Pancreas (tissue), 10 donors: ENCODE data around the gene PTPRM. TPM values are rescaled to one million over a fixed set of nuclear protein-coding genes. Genes with fewer than 3 reads are reported as not detected.

Source experiments
- ATAC-seq, 4 donors: fragments of 200-7000 bp; cut with Tn5 transposase; one replicate each; pipeline versions ENCODE4 v1.8.0 to v1.9.1; 2020; ENCODE audit warnings: mild to moderate bottlenecking in 4 of 4, moderate library complexity in 4 of 4
- DNase-seq, 6 donors: peaks; one replicate each; pipeline ENCODE4 v3.0.0-alpha.2; 2020
- FAIRE-seq: peaks from 2 replicates; lab custom pipeline; 2012; peaks lifted over from hg19 to GRCh38; lab: Jason Lieb, UNC
- H3K27ac ChIP-seq, 4 donors: fragments of 200-600 bp; sonication (generic); 1 replicate in 3 of 4; 2 replicates in 1 of 4; pipeline versions ENCODE4 v1.5.0 to v1.8.0; 2020
- H3K27me3 ChIP-seq, 4 donors: fragments of 200-600 bp; one replicate each; pipeline ENCODE4 v1.8.0; 2021
- H3K36me3 ChIP-seq, 3 donors: fragments of 200-600 bp; sonication (generic) in 1 of 3; one replicate each; pipeline versions ENCODE4 v1.5.0 to v1.8.0; 2020 to 2021
- H3K4me1 ChIP-seq, 3 donors: fragments of 200-600 bp; one replicate each; pipeline ENCODE4 v1.8.0; 2021
- H3K4me3 ChIP-seq, 4 donors: fragments of 200-600 bp; sonication (generic) in 2 of 4; one replicate each; pipeline versions ENCODE4 v1.5.0 to v1.8.0; 2020 to 2021
- H3K9me3 ChIP-seq, 4 donors: fragments of 200-600 bp; one replicate each; pipeline ENCODE4 v1.8.0; 2021
- WGBS, 2 donors: extraction: QIAGEN DNeasy Blood & Tissue Kit; methylation state at CpG; one replicate each; pipeline ENCODE4 v1.1.7; 2013; 5-methylcytosine and 5-hydroxymethylcytosine counted together
- intact Hi-C, 3 donors: fragments of 100-400 bp; cut with DNase I; formaldehyde crosslinking; loops; one replicate each; pipeline versions ENCODE4 v1.11.1 to v1.14.2; 2022
- polyA plus RNA-seq, 2 donors: library from polyadenylated mRNA; stranded (reverse); fragments of 200-250 nt; gene quantifications; one replicate each; pipeline ENCODE4 v1.2.3, GENCODE V29; 2013
- total RNA-seq, 6 donors: library from RNA; stranded (reverse); fragmentation: NEBNext Ultra II Directional in 4 of 6; extraction: Animal tissue kit (Norgen Biotek cat#: 25700) in 4 of 6; gene quantifications; one replicate each; pipeline versions ENCODE4 v1.2.1 to v1.2.4, GENCODE V29; 2021 to 2023
- TF ChIP-seq, protein P1 (sequence below), 4 donors: fragments of 200-600 bp; sonication (generic) in 3 of 4; IDR thresholded peaks; one replicate each; pipeline versions ENCODE4 v1.5.0 to v1.8.0; 2021; ENCODE audit warnings: antibody characterized with exemption in 4 of 4
- donor health status: healthy with polysubstance abuse.
- donor health status: DM: no; HTN: no; CAD: no; lungs with moderate emphysema.
- donor health status: DM: no; HTN: no; CAD: no.
- donor health status: control.
- donor health status: control.
- donor health status: Bipolar disorder and iron deficiency.
- donor health status: DM: yes; HTN: yes; CAD: no.
- donor health status: DM: no; HTN: no; CAD: no.
- donor health status: DM: no; HTN: no; CAD: no.
- donor health status: DM: yes; HTN: yes; CAD: no.

Gene PTPRM
- total and polyA plus RNA-seq, 8 donors: 14.5 to 50.7 (median 19.7) TPM

- intact Hi-C loops: no loop called here
- TF ChIP-seq, protein P1, sequence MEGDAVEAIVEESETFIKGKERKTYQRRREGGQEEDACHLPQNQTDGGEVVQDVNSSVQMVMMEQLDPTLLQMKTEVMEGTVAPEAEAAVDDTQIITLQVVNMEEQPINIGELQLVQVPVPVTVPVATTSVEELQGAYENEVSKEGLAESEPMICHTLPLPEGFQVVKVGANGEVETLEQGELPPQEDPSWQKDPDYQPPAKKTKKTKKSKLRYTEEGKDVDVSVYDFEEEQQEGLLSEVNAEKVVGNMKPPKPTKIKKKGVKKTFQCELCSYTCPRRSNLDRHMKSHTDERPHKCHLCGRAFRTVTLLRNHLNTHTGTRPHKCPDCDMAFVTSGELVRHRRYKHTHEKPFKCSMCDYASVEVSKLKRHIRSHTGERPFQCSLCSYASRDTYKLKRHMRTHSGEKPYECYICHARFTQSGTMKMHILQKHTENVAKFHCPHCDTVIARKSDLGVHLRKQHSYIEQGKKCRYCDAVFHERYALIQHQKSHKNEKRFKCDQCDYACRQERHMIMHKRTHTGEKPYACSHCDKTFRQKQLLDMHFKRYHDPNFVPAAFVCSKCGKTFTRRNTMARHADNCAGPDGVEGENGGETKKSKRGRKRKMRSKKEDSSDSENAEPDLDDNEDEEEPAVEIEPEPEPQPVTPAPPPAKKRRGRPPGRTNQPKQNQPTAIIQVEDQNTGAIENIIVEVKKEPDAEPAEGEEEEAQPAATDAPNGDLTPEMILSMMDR (IDR thresholded peaks at IDR 0.05): no peak
- no peak for FAIRE-seq
- DNase-seq: no peak
- Histone ChIP-seq H3K36me3 (no peaks in the 10 kb centered on the region), H3K27ac (no peak overlapping the region), H3K4me3 (no peak overlapping the region), H3K4me1 (no peaks in the 10 kb centered on the region), H3K27me3 (no peaks in the 10 kb centered on the region), H3K9me3 (no peaks in the 10 kb centered on the region)
- 38 to 47% methylated on average over 1 of the region's 1 CpG for WGBS, 2 donors
- no peak for ATAC-seq
These were observed 119.2 kb downstream of the PTPRM start for GRCh38 chr18:7686278-7686677.

DNA sequence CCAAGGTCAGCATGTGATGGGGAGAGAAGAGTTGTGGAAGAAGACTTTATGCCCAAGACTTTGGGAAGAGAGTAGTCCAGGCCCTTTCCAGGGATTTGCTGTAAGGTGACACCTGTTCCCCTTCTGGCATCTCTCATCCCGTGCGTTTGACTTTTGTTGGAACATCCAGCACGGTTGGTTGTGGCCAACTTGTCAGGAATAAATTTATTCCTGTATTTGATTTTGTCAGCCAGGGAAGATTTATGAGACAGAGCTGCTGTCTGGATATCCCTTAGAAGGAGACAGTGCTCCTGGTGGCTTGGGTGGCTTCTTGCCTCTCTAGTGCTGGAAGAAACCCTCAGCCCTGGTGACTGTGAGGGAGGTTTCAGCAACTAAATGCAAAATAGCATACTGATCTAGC lies 121.5 kb downstream of the PTPRM start:
- H3K36me3 ChIP-seq: no peaks in the 10 kb centered on the region
- no peak for FAIRE-seq
- DNase-seq: no peak
- TF ChIP-seq, protein P1 (IDR thresholded peaks at IDR 0.05): no peak
- H3K4me1 ChIP-seq: no peaks in the 10 kb centered on the region
- H3K27ac ChIP-seq: no peak overlapping the region
- no peak overlapping the region for H3K4me3 ChIP-seq
- 81 to 82% methylated on average over 3 of the region's 3 CpGs for WGBS, 2 donors
- no peaks in the 10 kb centered on the region for H3K9me3 ChIP-seq
- no peak for ATAC-seq
- H3K27me3 ChIP-seq: no peaks in the 10 kb centered on the region
- intact Hi-C loops: no loop called here

DNA sequence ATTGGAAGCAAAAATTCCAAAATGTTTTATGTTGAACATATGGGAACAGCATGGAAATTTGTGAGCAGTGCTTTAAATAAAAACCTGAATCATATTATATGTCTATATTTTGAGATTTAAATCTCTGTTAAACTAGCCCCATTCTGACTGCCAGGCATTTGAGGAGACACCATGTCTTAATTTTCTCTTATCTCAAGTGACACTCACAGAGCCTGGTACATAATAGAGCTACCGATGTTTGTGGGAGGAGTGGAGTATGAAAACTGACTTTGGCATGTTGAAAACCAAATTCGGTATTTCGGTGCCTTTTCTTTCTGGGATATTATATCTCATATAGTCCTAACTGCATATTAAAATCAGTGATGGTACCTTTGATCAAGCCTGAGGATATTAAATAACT lies 124.1 kb downstream of the PTPRM start:
- no peak for DNase-seq
- H3K27ac ChIP-seq: no peak overlapping the region
- H3K27me3 ChIP-seq: no peaks in the 10 kb centered on the region
- no peaks in the 10 kb centered on the region for H3K36me3 ChIP-seq
- intact Hi-C loops: no loop called here
- no peak for ATAC-seq
- 89 to 91% methylated on average over 3 of the region's 3 CpGs for WGBS, 2 donors
- no peaks in the 10 kb centered on the region for H3K9me3 ChIP-seq
- H3K4me3 ChIP-seq: no peak overlapping the region
- FAIRE-seq: no peak
- TF ChIP-seq, protein P1 (IDR thresholded peaks at IDR 0.05): no peak
- H3K4me1 ChIP-seq: no peaks in the 10 kb centered on the region

DNA sequence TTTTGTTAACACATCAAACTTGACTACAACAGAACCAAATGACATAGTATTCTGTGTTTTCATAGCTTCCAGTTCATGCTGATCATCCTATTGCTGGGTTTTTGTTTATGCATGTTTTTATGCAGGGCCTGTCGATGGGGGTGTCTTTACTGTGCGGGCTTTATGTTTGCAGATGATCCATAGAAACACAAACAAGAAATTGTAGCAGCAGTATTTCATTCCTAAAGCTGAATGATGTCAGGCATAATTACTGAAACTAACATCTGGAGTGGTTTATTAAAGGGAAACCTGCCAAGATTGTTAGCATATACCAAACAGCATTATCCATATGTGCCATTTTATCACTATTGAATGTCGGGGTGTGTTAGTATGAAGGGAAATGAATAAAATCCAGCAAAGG lies 129.7 kb downstream of the PTPRM start:
- TF ChIP-seq, protein P1 (IDR thresholded peaks at IDR 0.05): no peak
- FAIRE-seq: no peak
- no peak for ATAC-seq
- no peak overlapping the region for H3K4me3 ChIP-seq
- no peak overlapping the region for H3K27ac ChIP-seq
- no peaks in the 10 kb centered on the region for H3K4me1 ChIP-seq
- no peaks in the 10 kb centered on the region for H3K36me3 ChIP-seq
- DNase-seq: no peak
- no peaks in the 10 kb centered on the region for H3K9me3 ChIP-seq
- intact Hi-C loops: no loop called here
- no peaks in the 10 kb centered on the region for H3K27me3 ChIP-seq
- WGBS, 2 donors: 83 to 90% methylated on average over 3 of the region's 3 CpGs

GRCh38 chr18:7697306-7697705 lies 130.2 kb downstream of the PTPRM start:
- ATAC-seq (no peak), DNase-seq (no peak), FAIRE-seq (no peak)
- intact Hi-C loops: no loop called here
- 95 to 96% methylated on average over 2 of the region's 2 CpGs for WGBS, 2 donors
- H3K9me3 ChIP-seq: no peaks in the 10 kb centered on the region
- TF ChIP-seq, protein P1 (IDR thresholded peaks at IDR 0.05): no peak
- no peaks in the 10 kb centered on the region for H3K27me3 ChIP-seq
- H3K36me3 ChIP-seq: no peaks in the 10 kb centered on the region
- no peaks in the 10 kb centered on the region for H3K4me1 ChIP-seq
- no peak overlapping the region for H3K4me3 ChIP-seq
- H3K27ac ChIP-seq: no peak overlapping the region
